HG03571 (cell line): ENCODE results near the gene RNASEH2A.

Experiments used
- ATAC-seq: cut with Tn5 transposase; IDR thresholded peaks from one replicate; pipeline ENCODE4 v1.9.1; 2021; ENCODE audit not compliant: unreplicated experiment

The RNASEH2A gene

DNA sequence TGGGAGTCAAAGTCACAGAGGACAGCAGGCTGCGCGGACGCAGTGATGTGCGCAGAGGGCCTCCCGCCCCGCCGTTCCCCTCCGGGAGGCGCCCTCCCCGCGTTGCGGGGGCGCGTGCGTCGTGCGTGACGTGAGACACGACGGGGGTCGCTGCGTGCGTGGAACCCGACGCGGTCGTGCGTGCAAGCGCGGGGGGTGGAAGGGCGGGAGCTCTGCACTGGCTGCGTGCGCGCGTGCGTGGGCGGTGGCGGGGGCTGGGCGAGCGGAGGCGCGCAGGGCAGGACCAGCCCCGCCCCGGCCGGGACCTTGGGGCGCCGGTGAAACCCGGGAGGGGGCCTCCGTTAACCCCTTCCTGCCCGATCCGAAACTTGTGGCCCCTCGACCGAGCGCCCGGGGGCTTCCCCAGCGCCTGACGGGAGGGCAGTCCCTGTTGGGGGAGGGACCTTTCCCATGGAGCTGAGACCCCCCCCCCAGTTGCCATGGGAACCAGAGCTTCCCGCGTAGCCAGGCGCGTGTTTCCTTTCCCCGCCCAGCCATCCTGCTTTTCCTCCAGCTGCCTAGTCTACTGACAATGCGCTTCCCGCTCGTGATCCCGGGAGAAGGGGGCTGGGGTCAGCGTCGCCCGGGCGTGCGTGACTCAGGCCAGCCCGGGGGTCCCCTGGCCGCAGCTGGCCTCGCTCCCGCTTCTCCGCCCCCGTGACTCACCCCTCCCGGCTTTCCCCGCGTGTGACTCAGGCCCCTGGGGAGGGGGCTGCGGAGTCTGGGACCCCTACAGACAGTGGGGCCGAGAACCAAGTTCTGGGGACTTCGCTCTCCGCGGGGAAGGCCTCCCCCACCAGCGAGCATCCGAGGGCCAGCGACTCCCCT lies 23.7 kb upstream of the RNASEH2A start:
- peak; percentile 21 for ATAC-seq

GRCh38 chr19:12783291-12783848 lies 23.0 kb upstream of the RNASEH2A start:
- no peak for ATAC-seq

- ATAC-seq: no peak
Measured at GRCh38 chr19:12783849-12784393, 22.5 kb upstream of the RNASEH2A start.

- no peak for ATAC-seq
Measured at GRCh38 chr19:12784394-12784870, 22.0 kb upstream of the RNASEH2A start.

DNA sequence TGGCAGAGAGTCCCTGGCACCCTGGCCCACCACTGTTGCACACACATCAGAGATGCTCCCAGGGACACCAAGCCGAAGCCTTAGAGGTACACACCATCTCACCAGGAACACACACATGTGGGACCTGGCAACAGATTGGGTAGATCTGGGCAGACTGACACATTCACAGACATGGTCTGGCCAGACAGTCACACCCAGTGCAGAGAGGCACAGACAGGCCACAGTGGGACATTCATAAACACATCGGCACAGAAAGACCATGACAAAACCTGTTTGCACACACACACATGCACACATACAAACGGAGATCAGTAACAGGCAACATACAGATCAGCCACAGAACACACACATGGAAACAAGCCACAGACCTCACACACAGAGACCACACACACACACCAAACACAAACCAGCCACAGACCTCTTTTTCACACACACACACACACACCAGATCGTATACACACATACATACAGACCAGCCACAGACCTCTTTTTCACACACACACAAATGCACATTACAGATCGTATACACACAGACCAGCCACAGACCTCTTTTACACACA lies 21.4 kb upstream of the RNASEH2A start:
- no peak for ATAC-seq

- ATAC-seq: no peak
Measured at GRCh38 chr19:12785431-12786031, 20.9 kb upstream of the RNASEH2A start.

DNA sequence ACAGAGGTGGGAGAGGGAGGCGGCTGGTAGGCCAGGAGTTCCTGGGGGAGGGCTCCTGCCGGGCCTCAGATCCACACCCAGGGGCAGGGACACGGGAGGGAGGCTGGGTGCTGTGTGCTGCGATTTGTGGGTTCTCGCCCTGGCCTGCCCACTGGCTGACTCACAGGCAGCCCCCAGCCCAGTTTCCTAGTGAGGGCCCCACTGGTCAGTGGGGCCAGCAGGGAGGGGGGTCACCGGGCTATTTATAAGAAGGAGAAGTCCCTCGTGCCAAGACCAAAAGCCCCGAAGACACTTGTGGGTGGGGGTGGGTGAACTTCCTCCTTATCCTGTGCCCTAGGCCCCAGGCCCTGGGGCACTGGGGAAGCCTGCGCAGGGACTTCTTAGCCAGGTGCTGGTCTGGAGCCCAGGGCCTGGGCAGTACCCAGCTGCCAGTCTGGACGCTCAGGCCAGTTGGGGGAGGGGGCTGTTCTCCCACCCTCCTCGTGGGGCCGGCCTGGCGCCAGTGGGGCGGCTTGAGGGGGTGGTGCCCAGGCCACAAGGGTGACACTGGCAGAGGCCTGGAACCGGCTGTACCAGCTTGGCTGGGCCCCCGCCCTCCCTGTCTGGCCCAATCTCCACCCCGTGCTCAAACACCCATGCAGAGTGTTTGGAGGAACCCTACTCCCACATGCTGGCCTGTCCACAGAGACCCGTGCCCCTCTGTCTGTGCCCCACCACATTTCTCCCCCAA lies 20.1 kb upstream of the RNASEH2A start:
- no peak for ATAC-seq

GRCh38 chr19:12786952-12787351 lies 19.4 kb upstream of the RNASEH2A start:
- ATAC-seq: no peak

DNA sequence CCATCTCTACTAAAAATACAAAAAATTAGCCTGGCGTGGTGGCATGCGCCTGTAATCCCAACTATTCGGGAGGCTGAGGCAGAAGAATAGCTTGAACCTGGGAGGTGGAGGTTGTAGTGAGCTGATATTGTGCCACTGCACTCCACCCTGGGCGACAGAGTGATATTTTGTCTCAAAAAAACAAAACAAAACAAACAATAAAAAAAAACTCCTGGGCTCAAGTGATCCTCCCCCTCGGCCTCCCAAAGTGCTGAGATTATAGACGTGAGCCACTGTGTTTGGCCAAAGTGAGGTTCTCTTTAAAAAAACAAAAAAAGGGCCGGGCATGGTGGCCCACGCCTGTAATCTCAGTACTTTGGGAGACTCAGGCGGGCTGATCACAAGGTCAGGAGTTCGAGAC lies 18.9 kb upstream of the RNASEH2A start:
- ATAC-seq: no peak

- no peak for ATAC-seq
Measured at GRCh38 chr19:12788042-12788681, 18.2 kb upstream of the RNASEH2A start.

DNA sequence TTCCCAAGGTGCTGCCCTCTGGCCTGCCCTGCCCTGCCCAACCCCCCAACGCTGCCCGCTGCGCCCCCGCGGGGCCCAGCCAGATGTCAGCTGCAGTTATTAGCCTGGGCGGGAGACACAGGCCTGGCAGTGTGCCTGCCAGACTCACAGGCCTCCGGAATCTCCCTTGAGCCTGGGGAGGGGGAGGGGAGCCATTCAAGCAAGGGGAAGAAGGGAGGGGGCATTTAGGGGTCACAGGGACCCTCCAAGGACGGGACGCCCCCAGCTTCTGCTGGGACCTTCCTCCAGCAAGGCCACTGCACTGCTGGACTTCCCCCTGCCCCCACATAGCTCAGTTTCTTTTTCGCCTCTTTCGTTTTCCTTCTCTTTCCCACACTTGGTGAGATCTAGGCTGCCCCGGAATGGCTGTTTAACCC lies 17.7 kb upstream of the RNASEH2A start:
- no peak for ATAC-seq

GRCh38 chr19:12789098-12789903 lies 17.1 kb upstream of the RNASEH2A start:
- ATAC-seq: no peak

- peak; percentile 31 for ATAC-seq
Measured at GRCh38 chr19:12789904-12790619, 16.3 kb upstream of the RNASEH2A start.

GRCh38 chr19:12790628-12791344 lies 15.6 kb upstream of the RNASEH2A start:
- no peak for ATAC-seq

- no peak for ATAC-seq
Measured at GRCh38 chr19:12791345-12792050, 14.9 kb upstream of the RNASEH2A start, which contains the start of gene JUNB. Gene JUNB (plus strand): TSS chr19:12791486. CDS start chr19:12791772, 286 bp downstream.

DNA sequence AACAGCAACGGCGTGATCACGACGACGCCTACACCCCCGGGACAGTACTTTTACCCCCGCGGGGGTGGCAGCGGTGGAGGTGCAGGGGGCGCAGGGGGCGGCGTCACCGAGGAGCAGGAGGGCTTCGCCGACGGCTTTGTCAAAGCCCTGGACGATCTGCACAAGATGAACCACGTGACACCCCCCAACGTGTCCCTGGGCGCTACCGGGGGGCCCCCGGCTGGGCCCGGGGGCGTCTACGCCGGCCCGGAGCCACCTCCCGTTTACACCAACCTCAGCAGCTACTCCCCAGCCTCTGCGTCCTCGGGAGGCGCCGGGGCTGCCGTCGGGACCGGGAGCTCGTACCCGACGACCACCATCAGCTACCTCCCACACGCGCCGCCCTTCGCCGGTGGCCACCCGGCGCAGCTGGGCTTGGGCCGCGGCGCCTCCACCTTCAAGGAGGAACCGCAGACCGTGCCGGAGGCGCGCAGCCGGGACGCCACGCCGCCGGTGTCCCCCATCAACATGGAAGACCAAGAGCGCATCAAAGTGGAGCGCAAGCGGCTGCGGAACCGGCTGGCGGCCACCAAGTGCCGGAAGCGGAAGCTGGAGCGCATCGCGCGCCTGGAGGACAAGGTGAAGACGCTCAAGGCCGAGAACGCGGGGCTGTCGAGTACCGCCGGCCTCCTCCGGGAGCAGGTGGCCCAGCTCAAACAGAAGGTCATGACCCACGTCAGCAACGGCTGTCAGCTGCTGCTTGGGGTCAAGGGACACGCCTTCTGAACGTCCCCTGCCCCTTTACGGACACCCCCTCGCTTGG lies 14.1 kb upstream of the RNASEH2A start:
- ATAC-seq: no peak
